GM21423 (cell line): ENCODE results near the gene PTPRR.
A peak's percentile ranks its signal among the peaks of the same experiment; 100 is the strongest.
"Not testable (repeated sequence)": the region's sequence is repeated elsewhere in the genome, so short reads cannot be mapped to it uniquely, and the experiment has no call there.

ENCODE experiments used
- ATAC-seq: cut with Tn5 transposase; IDR thresholded peaks from one replicate; pipeline ENCODE4 v1.9.1; 2021; ENCODE audit warnings: mild to moderate bottlenecking, moderate library complexity; ENCODE audit not compliant: unreplicated experiment

The PTPRR gene

GRCh38 chr12:70842136-70842535, 78.4 kb downstream of the PTPRR start:
- no peak for ATAC-seq

GRCh38 chr12:70840656-70841350, 79.7 kb downstream of the PTPRR start:
- ATAC-seq = no peak

GRCh38 chr12:70839544-70839943, 81.0 kb downstream of the PTPRR start:
- ATAC-seq = no peak

GRCh38 chr12:70838127-70838526, 82.4 kb downstream of the PTPRR start:
- ATAC-seq = no peak

GRCh38 chr12:70837026-70837425, 83.5 kb downstream of the PTPRR start:
- no peak for ATAC-seq

- no peak for ATAC-seq
These were observed 84.6 kb downstream of the PTPRR start for GRCh38 chr12:70835948-70836347.

- no peak for ATAC-seq
These were observed 89.0 kb downstream of the PTPRR start for GRCh38 chr12:70831543-70831942.

GRCh38 chr12:70830221-70831061, 90.1 kb downstream of the PTPRR start:
- no peak for ATAC-seq

- ATAC-seq = no peak
These were observed 91.5 kb downstream of the PTPRR start for GRCh38 chr12:70829070-70829469.

GRCh38 chr12:70828351-70828750, 92.2 kb downstream of the PTPRR start:
- no peak for ATAC-seq

- no peak for ATAC-seq
These were observed 94.4 kb downstream of the PTPRR start for GRCh38 chr12:70826156-70826555.

- no peak for ATAC-seq
These were observed 96.0 kb downstream of the PTPRR start for GRCh38 chr12:70824511-70824910.

- ATAC-seq = no peak
These were observed 97.2 kb downstream of the PTPRR start for GRCh38 chr12:70823182-70823976.

- ATAC-seq = no peak
These were observed 98.1 kb downstream of the PTPRR start for GRCh38 chr12:70822412-70822811.

- ATAC-seq = no peak
These were observed 104.6 kb downstream of the PTPRR start for GRCh38 chr12:70815971-70816391.

GRCh38 chr12:70815056-70815455, 105.5 kb downstream of the PTPRR start:
- ATAC-seq = no peak

GRCh38 chr12:70813559-70813958, 107.0 kb downstream of the PTPRR start:
- no peak for ATAC-seq

GRCh38 chr12:70812136-70812535, 108.4 kb downstream of the PTPRR start:
- peak; percentile 53 for ATAC-seq

GRCh38 chr12:70809887-70810286, 110.7 kb downstream of the PTPRR start:
- no peak for ATAC-seq

GRCh38 chr12:70807993-70808392, 112.5 kb downstream of the PTPRR start:
- ATAC-seq = not testable (repeated sequence)

GRCh38 chr12:70806827-70807226, 113.7 kb downstream of the PTPRR start:
- ATAC-seq = no peak
